Measurements from ENCODE around the gene ESRRB.

Gene ESRRB

GRCh38 chr14:76390621-76391020 is 14.7 kb downstream of the ESRRB start:
- TF ChIP-seq, protein P1, sequence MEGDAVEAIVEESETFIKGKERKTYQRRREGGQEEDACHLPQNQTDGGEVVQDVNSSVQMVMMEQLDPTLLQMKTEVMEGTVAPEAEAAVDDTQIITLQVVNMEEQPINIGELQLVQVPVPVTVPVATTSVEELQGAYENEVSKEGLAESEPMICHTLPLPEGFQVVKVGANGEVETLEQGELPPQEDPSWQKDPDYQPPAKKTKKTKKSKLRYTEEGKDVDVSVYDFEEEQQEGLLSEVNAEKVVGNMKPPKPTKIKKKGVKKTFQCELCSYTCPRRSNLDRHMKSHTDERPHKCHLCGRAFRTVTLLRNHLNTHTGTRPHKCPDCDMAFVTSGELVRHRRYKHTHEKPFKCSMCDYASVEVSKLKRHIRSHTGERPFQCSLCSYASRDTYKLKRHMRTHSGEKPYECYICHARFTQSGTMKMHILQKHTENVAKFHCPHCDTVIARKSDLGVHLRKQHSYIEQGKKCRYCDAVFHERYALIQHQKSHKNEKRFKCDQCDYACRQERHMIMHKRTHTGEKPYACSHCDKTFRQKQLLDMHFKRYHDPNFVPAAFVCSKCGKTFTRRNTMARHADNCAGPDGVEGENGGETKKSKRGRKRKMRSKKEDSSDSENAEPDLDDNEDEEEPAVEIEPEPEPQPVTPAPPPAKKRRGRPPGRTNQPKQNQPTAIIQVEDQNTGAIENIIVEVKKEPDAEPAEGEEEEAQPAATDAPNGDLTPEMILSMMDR (IDR thresholded peaks at IDR 0.05; ENCODE audit: borderline replicate concordance, insufficient read depth, low read depth, low read length) = no peak
- H3K4me3 ChIP-seq (ENCODE audit: low read depth, low read length) = no peak overlapping the region

- no peak overlapping the region for H3K4me3 ChIP-seq (ENCODE audit: low read depth, low read length)
- TF ChIP-seq, protein P1 (IDR thresholded peaks at IDR 0.05; ENCODE audit: borderline replicate concordance, insufficient read depth, low read depth, low read length) = no peak
Measured at GRCh38 chr14:76391981-76392690, 16.2 kb downstream of the ESRRB start.

DNA sequence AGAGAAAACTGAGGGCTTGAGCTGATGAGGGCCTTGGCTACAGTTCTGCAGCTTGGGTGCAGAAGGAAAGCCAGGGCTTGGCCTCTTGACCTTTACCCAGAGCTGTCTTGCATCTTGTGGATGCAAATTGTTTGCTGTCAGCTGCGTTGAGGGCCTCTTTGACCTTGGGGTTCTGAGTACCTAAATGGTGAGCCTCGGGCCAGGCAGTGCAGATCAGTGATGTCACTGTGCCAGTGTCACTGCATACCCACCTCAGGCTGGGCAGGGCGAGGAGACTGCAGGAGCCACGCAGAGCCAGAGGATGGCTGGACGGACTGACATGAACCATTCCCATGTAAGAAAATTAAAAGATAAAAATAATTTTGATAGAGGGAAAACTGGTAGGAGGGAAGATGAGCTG is 18.6 kb downstream of the ESRRB start:
- no peak overlapping the region for H3K4me3 ChIP-seq (ENCODE audit: low read depth, low read length)
- TF ChIP-seq, protein P1 (IDR thresholded peaks at IDR 0.05; ENCODE audit: borderline replicate concordance, insufficient read depth, low read depth, low read length) = no peak

- no peak overlapping the region for H3K4me3 ChIP-seq (ENCODE audit: low read depth, low read length)
- TF ChIP-seq, protein P1 (IDR thresholded peaks at IDR 0.05; ENCODE audit: borderline replicate concordance, insufficient read depth, low read depth, low read length) = no peak
Measured at GRCh38 chr14:76395161-76395560, 19.2 kb downstream of the ESRRB start.

- TF ChIP-seq, protein P1 (IDR thresholded peaks at IDR 0.05; ENCODE audit: borderline replicate concordance, insufficient read depth, low read depth, low read length) = no peak
Measured at GRCh38 chr14:76396714-76397187, 20.8 kb downstream of the ESRRB start.

GRCh38 chr14:76405627-76406026 is 29.7 kb downstream of the ESRRB start:
- TF ChIP-seq, protein P1 (IDR thresholded peaks at IDR 0.05; ENCODE audit: borderline replicate concordance, insufficient read depth, low read depth, low read length) = no peak
- H3K4me3 ChIP-seq (ENCODE audit: low read depth, low read length) = no peak overlapping the region

More at GRCh38 chr14:76396714-76397187, 20.8 kb downstream of the ESRRB start:
- H3K4me3 ChIP-seq (ENCODE audit: low read depth, low read length) = no peak overlapping the region

Data from GM12875 (cell line).